Testis (tissue), 3 donors: ENCODE data around the gene BRAF. TPM values are rescaled to one million over a fixed set of nuclear protein-coding genes. Genes with fewer than 3 reads are reported as not detected.

Source experiments
- DNase-seq: peaks from one replicate; pipeline ENCODE4 v3.0.0-alpha.2; 2019
- H3K27ac ChIP-seq, 2 donors: fragments of 200-600 bp; sonication (generic); one replicate each; pipeline ENCODE4 v1.5.1; 2019
- H3K27me3 ChIP-seq: fragments of 200-600 bp; sonication (generic); one replicate; pipeline ENCODE4 v1.5.1; 2019
- H3K36me3 ChIP-seq: fragments of 200-600 bp; sonication (generic); one replicate; pipeline ENCODE4 v1.5.1; 2017; ENCODE audit warnings: low read depth; ENCODE audit errors: missing control alignments
- H3K4me1 ChIP-seq: fragments of 200-600 bp; sonication (generic); one replicate; pipeline ENCODE4 v1.5.1; 2019
- H3K4me3 ChIP-seq, 2 donors: fragments of 200-600 bp; sonication (generic); one replicate each; pipeline ENCODE4 v1.5.1; 2017 to 2019
- H3K9me3 ChIP-seq: fragments of 200-600 bp; sonication (generic); one replicate; pipeline ENCODE4 v1.5.1; 2017
- POLR2A ChIP-seq: fragments of 450-650 bp; IDR thresholded peaks from one replicate; pipeline ENCODE4 v1.6.1; 2017; ENCODE audit warnings: antibody characterized with exemption, mild to moderate bottlenecking, moderate library complexity
- WGBS, 2 donors: methylation state at CpG; one replicate each; pipeline ENCODE4 v1.1.5; 2018; 5-methylcytosine and 5-hydroxymethylcytosine counted together
- intact Hi-C: fragments of 100-400 bp; cut with DNase I; formaldehyde crosslinking; loops from one replicate; pipeline ENCODE4 v1.15.1; 2023; ENCODE audit warnings: low total_unique reads
- polyA plus RNA-seq: library from polyadenylated mRNA; stranded (reverse); fragments of 350-450 nt; fragmentation: Illumina TruSeq; extraction: RNeasy Lipid Tissue Mini Kit (QIAGEN cat#74804); gene quantifications from one replicate; pipeline ENCODE4 v1.2.3, GENCODE V29; 2014; ENCODE audit warnings: low read depth, low replicate concordance; ENCODE audit not compliant: insufficient read depth
- total RNA-seq, 2 donors: library from RNA; depleted of rRNA; stranded (reverse); fragments of >200 nt; gene quantifications; one replicate each; pipeline ENCODE4 v1.2.3, GENCODE V29; 2016
- TF ChIP-seq, protein P1 (sequence below), 3 experiments: fragments of 450-650 bp in 2 of 3; fragments of 200-600 bp in 1 of 3; sonication (generic) in 1 of 3; IDR thresholded peaks; one replicate each; pipeline ENCODE4 v1.5.1; 2016 to 2019; ENCODE audit warnings: antibody characterized with exemption in 3 of 3, mild to moderate bottlenecking in 2 of 3, moderate library complexity in 1 of 3

BRAF gene
- total and polyA plus RNA-seq, 3 donors from 2014 or later: 63.3 to 124 (median 82.6) TPM

DNA sequence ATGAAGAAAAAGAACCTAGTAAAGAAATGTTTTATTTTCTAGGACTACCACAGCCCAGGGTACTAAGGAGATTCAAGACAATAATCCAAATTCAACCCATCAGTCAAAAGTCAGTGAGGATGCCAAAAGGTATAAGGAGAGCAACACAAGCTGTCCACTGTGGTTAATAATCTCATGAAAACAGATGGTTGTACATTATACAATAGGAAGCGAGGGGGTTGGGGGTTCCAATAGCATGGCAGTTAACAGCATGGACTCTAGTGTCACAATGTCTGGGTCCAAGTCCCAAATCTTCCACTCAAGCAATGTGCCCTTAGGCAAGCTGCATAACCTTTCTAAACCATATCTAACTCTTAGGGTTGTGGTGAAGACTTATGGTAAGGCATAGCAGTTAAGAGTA lies 35.1 kb downstream of the BRAF start:
- intact Hi-C loops: no loop called here
- no peaks in the 10 kb centered on the region for H3K4me1 ChIP-seq
- no peak for TF ChIP-seq POLR2A
- TF ChIP-seq, protein P1, sequence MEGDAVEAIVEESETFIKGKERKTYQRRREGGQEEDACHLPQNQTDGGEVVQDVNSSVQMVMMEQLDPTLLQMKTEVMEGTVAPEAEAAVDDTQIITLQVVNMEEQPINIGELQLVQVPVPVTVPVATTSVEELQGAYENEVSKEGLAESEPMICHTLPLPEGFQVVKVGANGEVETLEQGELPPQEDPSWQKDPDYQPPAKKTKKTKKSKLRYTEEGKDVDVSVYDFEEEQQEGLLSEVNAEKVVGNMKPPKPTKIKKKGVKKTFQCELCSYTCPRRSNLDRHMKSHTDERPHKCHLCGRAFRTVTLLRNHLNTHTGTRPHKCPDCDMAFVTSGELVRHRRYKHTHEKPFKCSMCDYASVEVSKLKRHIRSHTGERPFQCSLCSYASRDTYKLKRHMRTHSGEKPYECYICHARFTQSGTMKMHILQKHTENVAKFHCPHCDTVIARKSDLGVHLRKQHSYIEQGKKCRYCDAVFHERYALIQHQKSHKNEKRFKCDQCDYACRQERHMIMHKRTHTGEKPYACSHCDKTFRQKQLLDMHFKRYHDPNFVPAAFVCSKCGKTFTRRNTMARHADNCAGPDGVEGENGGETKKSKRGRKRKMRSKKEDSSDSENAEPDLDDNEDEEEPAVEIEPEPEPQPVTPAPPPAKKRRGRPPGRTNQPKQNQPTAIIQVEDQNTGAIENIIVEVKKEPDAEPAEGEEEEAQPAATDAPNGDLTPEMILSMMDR (IDR thresholded peaks at IDR 0.05): no peak
- H3K36me3 ChIP-seq: no peaks in the 10 kb centered on the region
- 95 to 96% methylated on average over 1 of the region's 1 CpG for WGBS, 2 donors
- no peak overlapping the region for H3K4me3 ChIP-seq
- no peaks in the 10 kb centered on the region for H3K9me3 ChIP-seq
- DNase-seq: no peak
- no peaks in the 10 kb centered on the region for H3K27me3 ChIP-seq
- H3K27ac ChIP-seq: no peak overlapping the region

DNA sequence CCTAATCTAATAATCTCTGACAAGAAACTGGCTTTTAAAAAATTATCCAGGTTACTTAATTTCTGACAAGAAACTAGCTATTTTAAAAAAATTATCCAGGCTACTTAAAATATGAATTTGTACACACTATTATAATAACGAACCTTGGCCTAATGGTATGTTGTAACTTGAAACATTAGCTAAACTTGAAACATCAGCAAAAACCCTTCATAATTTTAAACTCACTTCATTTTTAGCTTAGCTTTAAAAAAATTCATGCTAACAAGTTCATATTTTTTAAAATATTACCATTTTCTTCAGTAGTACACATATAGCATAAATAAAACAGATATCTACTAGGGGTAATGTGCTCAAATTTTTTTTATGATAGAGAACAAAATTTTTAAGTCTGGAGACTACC lies 35.6 kb downstream of the BRAF start:
- H3K4me1 ChIP-seq: no peaks in the 10 kb centered on the region
- intact Hi-C loops: no loop called here
- TF ChIP-seq POLR2A: no peak
- TF ChIP-seq, protein P1 (IDR thresholded peaks at IDR 0.05): no peak
- 58 to 62% methylated on average over 1 of the region's 1 CpG for WGBS, 2 donors
- no peak overlapping the region for H3K4me3 ChIP-seq
- no peaks in the 10 kb centered on the region for H3K9me3 ChIP-seq
- DNase-seq: no peak
- H3K27ac ChIP-seq: no peak overlapping the region
- H3K36me3 ChIP-seq: no peaks in the 10 kb centered on the region
- H3K27me3 ChIP-seq: no peaks in the 10 kb centered on the region

DNA sequence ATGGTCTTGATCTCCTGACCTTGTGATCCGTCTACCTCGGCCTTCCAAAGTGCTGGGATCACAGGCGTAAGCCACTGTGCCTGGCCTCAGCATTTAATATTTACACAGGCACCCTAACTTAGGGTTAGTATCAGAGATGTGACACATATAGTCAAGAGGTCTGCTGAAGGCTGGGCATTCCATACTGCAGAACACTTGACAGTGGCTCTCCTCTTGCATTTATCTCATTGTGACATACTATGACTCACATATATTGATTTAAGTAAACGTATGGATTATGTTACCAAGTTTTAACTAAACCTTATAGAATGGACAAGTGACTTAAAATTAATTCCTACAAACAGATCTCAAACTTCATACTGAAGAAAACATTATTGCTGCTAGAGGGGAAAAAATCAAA lies 36.6 kb downstream of the BRAF start:
- Histone ChIP-seq H3K9me3 (no peaks in the 10 kb centered on the region), H3K4me3 (no peak overlapping the region), H3K27me3 (no peaks in the 10 kb centered on the region), H3K4me1 (no peaks in the 10 kb centered on the region), H3K27ac (no peak overlapping the region), H3K36me3 (no peaks in the 10 kb centered on the region)
- TF ChIP-seq, protein P1 (IDR thresholded peaks at IDR 0.05): no peak
- TF ChIP-seq POLR2A: no peak
- WGBS, 2 donors: 92 to 95% methylated on average over 4 of the region's 4 CpGs
- no peak for DNase-seq
- intact Hi-C loops: no loop called here

DNA sequence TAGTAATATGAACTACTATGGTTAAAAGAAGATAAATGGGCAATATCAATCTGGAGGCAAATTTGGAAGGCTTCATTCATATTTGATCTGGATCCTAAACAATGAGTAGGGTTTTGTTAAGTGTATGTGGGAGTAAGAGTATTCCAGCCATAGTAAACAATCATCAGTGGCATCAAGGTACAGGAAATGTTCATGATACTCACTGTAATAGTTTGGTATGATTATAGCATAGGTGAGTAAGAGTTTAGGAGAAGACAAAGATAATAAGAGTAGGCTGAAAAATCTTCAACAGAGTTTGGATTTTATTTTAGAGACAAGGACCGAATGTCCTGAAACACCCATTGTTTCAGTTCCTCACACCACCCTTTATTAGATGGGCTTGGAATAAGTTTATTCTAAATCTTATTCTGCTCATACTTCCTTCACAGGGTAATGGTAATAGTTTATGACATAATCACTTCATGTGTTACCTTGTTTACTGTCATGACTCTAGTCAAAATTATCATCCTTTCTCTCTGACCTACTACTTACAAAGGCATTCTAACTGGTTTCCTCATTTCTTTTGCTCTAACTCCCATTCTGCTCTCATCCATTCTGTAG lies 38.9 kb downstream of the BRAF start:
- H3K9me3 ChIP-seq: no peaks in the 10 kb centered on the region

More for the DNA sequence above, 38.9 kb downstream of the BRAF start:
- no peaks in the 10 kb centered on the region for H3K4me1 ChIP-seq
- intact Hi-C loops: no loop called here
- H3K36me3 ChIP-seq: no peaks in the 10 kb centered on the region
- no peak for DNase-seq
- no peaks in the 10 kb centered on the region for H3K27me3 ChIP-seq
- no peak overlapping the region for H3K27ac ChIP-seq
- H3K4me3 ChIP-seq: no peak overlapping the region
- WGBS, 2 donors: 32 to 36% methylated on average over 1 of the region's 1 CpG
- TF ChIP-seq POLR2A: no peak
- TF ChIP-seq, protein P1 (IDR thresholded peaks at IDR 0.05): no peak
